ENCODE measurements around the gene CD300LD. TPM values are rescaled to one million over a fixed set of nuclear protein-coding genes. Genes with fewer than 3 reads are reported as not detected.
"Not testable (repeated sequence)": the region's sequence is repeated elsewhere in the genome, so short reads cannot be mapped to it uniquely, and the experiment has no call there.

CD300LD gene
- not detected in 2 replicates for total RNA-seq

DNA sequence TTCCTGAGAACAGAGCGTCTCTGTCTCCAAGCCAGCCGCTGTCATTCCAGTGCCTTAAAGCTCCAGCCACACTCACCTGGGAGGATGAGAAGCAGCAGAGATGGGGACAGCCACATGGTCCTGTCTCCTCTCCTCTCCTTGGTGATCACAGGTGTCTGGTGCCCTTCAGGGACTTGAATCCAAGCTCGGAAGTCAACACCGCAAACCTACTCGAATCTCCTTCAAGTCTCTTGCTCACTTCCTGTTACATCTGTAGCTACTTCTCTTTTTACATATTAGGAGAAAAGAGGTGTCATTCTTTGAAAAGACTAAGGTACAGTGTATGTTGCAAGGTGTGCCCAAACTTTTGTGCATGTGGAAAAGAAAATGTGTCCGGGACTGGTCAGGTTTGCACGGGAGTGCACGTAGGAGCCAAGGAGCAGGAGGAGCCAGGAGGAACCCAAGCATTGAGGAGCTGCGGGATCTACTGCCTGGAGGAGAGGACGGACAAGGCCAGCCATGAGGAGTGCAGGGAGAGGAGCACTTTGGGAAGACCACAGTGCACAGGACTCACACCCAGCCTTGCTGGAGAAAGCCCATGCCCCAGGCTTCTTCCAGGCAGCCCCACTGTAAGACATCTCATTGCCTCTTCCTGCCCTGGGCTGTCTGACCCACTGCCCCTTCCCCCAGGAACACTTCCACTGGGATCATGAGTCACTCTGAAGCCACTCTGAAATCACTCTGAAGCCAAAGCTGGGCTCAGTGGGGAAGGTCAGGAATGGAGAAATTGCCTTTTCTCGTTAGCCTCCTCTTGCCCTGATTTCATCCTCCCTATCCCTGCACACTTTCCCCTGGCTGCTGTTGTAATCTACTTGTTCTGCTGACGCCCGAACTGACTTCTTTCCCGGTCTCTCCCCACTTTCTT lies at the start of gene CD300LD:
TSS of gene CD300LD (minus strand) at position 197 of the 904 bp plus-strand sequence. CDS start at position 116, 81 bp downstream.
- intact Hi-C loops (cut with micrococcal nuclease) = no loop called here

DNA sequence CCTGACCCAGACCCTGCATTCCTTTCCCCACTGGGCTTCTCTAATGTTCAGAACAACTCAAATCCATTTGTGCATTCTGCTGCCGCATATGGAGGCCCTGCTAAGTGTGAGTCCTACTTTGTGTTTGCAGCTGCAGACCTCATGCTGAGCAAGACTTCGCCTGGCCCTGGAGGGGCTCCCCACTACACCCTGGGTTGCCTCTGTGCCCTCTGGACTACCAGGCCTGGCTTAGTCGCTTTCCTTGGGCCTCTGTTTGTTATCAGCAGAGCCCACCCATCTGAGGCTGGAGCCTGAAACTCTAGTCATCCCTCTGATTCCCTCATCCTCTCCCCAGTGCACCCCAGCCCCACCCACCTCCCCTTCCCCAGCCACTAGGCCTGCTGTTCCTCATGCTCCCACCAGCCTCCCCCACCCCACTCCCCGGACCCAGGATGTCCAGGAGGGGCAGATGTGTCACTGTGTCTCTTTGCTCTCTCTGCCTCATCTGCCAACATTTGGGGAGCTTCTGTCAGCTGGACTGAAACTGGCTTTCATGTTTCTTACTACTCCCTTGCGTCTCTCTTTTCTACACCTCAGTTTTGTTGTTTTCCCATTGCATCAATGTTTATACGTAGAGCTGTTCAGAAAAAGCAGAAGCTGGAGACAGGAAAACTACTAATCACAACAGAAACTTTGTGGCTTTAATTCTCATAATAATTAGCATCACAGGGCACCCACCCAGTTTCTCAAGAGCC lies 49.3 kb upstream of the CD300LD start:
- Mint-ChIP-seq H3K4me3 (ENCODE audit: low read depth) (no peak overlapping the region), H3K36me3 (ENCODE audit: low read depth) (no peaks in the 10 kb centered on the region), H3K27ac (no peak overlapping the region), H3K4me1 (ENCODE audit: low read depth) (peaks cover 15% of the 10 kb centered on the region), H3K27me3 (ENCODE audit: low read depth) (peaks cover 55% of the 10 kb centered on the region), H3K9me3 (no peaks in the 10 kb centered on the region)
- intact Hi-C loops (cut with micrococcal nuclease) = loop anchor here (10.0 kb wide), 1 partner anchor 77 kb away; the partner anchor contains the start of gene CD300H
- no peak for DNase-seq (ENCODE audit: low spot score)

More for the DNA sequence above, at the start of gene CD300LD:
- Mint-ChIP-seq H3K4me3 (ENCODE audit: low read depth) (no peak within 1 kb of the TSS), H3K27ac (no peak within 1 kb of the TSS), H3K9me3 (no peaks in the 10 kb centered on the region), H3K27me3 (ENCODE audit: low read depth) (peaks cover 23% of the 10 kb centered on the region), H3K36me3 (ENCODE audit: low read depth) (no peaks in the 10 kb centered on the region), H3K4me1 (ENCODE audit: low read depth) (peaks cover 7% of the 10 kb centered on the region)
- no peak for DNase-seq (ENCODE audit: low spot score)

DNA sequence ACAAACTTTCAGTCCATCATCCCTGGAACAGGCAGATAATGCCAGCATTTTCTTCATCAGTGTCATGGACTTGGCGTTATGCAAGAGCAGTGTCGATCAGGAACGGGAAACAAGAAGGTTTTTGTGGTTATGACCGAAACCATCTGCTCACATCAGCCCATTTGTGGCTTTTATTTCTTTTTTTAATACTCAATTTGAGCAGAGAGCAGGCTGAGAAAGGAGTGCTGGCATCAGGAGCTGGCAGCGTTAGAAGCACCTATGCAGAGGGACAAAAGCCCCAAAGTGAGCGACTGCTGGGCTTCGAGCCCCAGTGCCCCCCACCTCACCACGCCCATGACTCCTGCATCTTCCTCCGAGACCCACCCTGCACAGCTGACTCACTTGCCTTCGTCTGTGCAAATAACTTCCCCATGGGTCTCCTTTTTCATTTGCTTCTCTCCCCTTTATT lies 47.6 kb upstream of the CD300LD start:
- intact Hi-C loops (cut with micrococcal nuclease) = loop anchor here (10.0 kb wide), 1 partner anchor 75 kb away; the partner anchor contains the start of gene CD300H
- Mint-ChIP-seq H3K4me3 (ENCODE audit: low read depth) (no peak overlapping the region), H3K27ac (no peak overlapping the region), H3K4me1 (ENCODE audit: low read depth) (peaks cover 15% of the 10 kb centered on the region), H3K36me3 (ENCODE audit: low read depth) (no peaks in the 10 kb centered on the region), H3K9me3 (no peaks in the 10 kb centered on the region), H3K27me3 (ENCODE audit: low read depth) (peaks cover 47% of the 10 kb centered on the region)
- no peak for DNase-seq (ENCODE audit: low spot score)

DNA sequence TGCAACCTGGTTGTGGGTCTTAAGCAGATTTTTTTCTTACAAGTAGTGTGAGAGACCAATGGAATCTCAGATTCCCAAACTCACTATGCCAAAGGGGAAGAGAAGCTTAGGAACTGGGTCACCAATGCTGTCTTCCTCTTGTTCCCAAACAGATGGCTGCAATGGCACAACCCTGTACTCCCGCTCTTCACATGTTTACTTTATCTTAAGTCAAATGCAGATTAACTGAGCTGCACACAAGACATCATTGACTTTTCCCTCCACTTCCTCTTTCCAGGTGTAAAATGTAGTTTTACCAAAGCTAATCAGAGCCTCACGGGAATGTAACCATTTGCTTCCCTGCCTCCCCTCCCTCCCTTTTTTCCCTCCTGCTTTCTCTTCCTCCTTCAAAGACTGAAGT lies 45.8 kb upstream of the CD300LD start:
- Mint-ChIP-seq H3K9me3 (no peaks in the 10 kb centered on the region), H3K4me1 (ENCODE audit: low read depth) (peaks cover 15% of the 10 kb centered on the region), H3K27ac (no peak overlapping the region), H3K36me3 (ENCODE audit: low read depth) (no peaks in the 10 kb centered on the region), H3K4me3 (ENCODE audit: low read depth) (no peak overlapping the region), H3K27me3 (ENCODE audit: low read depth) (peaks cover 37% of the 10 kb centered on the region)
- no peak for DNase-seq (ENCODE audit: low spot score)
- intact Hi-C loops (cut with micrococcal nuclease) = no loop called here

DNA sequence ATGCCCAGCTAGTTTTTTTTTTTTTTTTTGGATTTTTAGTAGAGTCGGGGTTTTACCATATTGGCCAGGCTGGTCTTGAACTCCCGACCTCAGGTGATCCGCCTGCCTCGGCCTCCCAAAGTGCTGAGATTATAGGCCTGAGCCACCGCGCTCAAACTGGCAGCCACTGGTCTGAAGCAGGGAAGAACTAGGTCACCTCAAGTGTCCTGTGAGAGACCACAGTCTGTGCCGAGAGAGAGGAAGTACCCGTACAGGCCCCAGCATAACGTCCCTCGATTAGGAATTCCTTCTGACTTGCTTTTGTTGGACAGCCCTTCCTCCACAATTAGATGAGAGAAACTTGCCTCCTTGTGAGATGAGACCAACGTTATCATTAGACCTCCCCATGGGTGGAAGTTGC lies 45.2 kb upstream of the CD300LD start:
- Mint-ChIP-seq H3K27me3 (ENCODE audit: low read depth) (peaks cover 34% of the 10 kb centered on the region), H3K4me3 (ENCODE audit: low read depth) (no peak overlapping the region), H3K4me1 (ENCODE audit: low read depth) (peaks cover 15% of the 10 kb centered on the region), H3K36me3 (ENCODE audit: low read depth) (no peaks in the 10 kb centered on the region), H3K9me3 (no peaks in the 10 kb centered on the region), H3K27ac (no peak overlapping the region)
- no peak for DNase-seq (ENCODE audit: low spot score)
- intact Hi-C loops (cut with micrococcal nuclease) = no loop called here

DNA sequence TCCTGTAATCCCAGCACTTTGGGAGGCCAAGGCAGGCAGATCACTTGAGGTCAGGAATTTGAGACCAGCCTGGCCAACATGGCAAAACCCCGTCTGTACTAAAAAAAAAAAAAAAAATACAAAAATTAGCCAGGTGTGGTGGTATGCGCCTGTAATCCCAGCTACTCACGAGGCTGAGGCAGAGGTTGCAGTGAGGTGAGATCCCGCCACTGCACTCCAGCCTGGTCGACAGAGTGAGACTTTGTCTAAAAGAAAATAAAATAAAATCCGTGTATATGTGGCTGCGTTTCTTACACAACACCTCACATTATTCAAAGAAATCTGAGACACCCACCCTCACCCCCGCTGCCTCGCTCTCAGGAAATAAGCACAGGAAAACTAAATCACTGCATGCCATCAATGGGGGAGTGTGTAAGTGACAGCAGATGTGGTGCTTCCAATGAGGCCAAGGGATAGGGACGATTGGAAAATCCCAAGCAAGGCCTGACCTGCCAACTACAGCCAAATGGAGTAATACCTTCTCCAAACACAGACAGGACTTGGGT lies 44.5 kb upstream of the CD300LD start:
- DNase-seq (ENCODE audit: low spot score); H3K4me3 Mint-ChIP-seq (ENCODE audit: low read depth); intact Hi-C loops (cut with micrococcal nuclease); H3K36me3 Mint-ChIP-seq (ENCODE audit: low read depth); H3K9me3 Mint-ChIP-seq; H3K27ac Mint-ChIP-seq: not testable (repeated sequence)
- Mint-ChIP-seq H3K4me1 (ENCODE audit: low read depth) (peaks cover 17% of the 10 kb centered on the region), H3K27me3 (ENCODE audit: low read depth) (peaks cover 34% of the 10 kb centered on the region)

DNA sequence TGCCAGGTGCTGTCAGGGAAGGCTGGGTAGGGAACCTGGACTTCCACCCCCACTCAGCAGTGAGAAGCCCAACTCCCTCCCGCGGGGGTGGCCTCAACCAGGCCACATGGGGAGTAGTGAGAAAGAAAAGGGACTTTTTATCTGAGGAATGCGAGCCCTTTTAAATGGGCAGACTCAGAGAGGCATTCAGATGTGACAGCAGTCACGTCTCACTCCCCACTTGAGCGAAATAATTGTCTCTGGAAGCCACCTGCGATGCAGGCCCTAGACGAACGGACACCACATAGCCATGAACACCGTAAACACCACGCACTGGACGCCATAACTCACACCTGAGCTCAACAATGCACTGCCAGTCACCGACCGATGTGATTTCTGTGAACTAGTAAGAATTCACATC lies 43.3 kb upstream of the CD300LD start:
- peaks cover 37% of the 10 kb centered on the region for H3K27me3 Mint-ChIP-seq (ENCODE audit: low read depth)
- intact Hi-C loops (cut with micrococcal nuclease) = no loop called here
- peaks cover 16% of the 10 kb centered on the region for H3K4me1 Mint-ChIP-seq (ENCODE audit: low read depth)
- H3K4me3 Mint-ChIP-seq (ENCODE audit: low read depth) = no peak overlapping the region
- no peak for DNase-seq (ENCODE audit: low spot score)
- H3K27ac Mint-ChIP-seq = no peak overlapping the region
- H3K36me3 Mint-ChIP-seq (ENCODE audit: low read depth) = no peaks in the 10 kb centered on the region
- no peaks in the 10 kb centered on the region for H3K9me3 Mint-ChIP-seq

DNA sequence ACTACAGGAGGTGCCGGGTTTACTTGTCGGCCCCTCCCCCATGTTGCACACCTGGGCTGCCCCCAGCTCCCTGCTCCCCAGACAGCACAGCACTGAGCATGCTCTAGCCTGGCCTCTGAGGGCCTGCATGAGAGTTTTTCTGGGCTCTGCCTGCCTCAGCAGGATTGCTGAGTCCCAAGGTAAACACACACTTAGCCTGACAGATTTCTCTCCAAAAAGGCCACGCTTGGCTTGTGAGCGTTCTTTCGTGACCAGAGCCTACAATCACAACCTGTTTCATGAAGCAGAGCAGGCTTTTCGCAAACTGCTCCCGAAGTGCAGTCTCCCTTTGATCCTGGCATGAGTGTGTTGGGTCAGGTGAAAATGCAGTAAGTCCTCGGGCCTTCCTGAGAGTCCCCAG lies 41.2 kb upstream of the CD300LD start:
- intact Hi-C loops (cut with micrococcal nuclease) = no loop called here
- no peak overlapping the region for H3K4me3 Mint-ChIP-seq (ENCODE audit: low read depth)
- no peaks in the 10 kb centered on the region for H3K9me3 Mint-ChIP-seq
- DNase-seq (ENCODE audit: low spot score) = no peak
- no peak overlapping the region for H3K27ac Mint-ChIP-seq
- H3K36me3 Mint-ChIP-seq (ENCODE audit: low read depth) = no peaks in the 10 kb centered on the region
- peaks cover 41% of the 10 kb centered on the region for H3K27me3 Mint-ChIP-seq (ENCODE audit: low read depth)
- H3K4me1 Mint-ChIP-seq (ENCODE audit: low read depth) = peaks cover 5% of the 10 kb centered on the region

DNA sequence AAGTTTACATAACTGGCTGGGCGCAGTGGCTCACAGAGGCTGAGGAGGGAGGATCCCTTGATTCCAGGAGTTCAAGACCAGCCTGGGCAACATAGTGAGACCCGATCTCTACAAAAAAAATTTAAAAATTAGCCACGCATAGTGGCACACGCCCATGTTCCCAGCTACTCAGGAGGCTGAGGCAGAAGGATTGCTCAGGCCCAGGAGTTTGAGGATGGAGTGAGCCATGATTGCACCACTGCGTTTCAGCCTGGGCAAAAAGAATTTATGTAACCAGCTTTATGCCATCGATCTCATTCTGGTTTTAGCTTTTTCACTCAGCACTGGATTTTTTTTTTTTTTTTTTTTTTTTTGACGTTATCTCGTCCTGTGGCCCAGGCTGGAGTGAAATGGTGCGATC lies 40.5 kb upstream of the CD300LD start:
- intact Hi-C loops (cut with micrococcal nuclease) = no loop called here
- Mint-ChIP-seq H3K36me3 (ENCODE audit: low read depth) (no peaks in the 10 kb centered on the region), H3K27ac (no peak overlapping the region), H3K4me1 (ENCODE audit: low read depth) (peaks cover 5% of the 10 kb centered on the region), H3K9me3 (no peaks in the 10 kb centered on the region), H3K4me3 (ENCODE audit: low read depth) (no peak overlapping the region), H3K27me3 (ENCODE audit: low read depth) (peaks cover 38% of the 10 kb centered on the region)
- DNase-seq (ENCODE audit: low spot score) = no peak

DNA sequence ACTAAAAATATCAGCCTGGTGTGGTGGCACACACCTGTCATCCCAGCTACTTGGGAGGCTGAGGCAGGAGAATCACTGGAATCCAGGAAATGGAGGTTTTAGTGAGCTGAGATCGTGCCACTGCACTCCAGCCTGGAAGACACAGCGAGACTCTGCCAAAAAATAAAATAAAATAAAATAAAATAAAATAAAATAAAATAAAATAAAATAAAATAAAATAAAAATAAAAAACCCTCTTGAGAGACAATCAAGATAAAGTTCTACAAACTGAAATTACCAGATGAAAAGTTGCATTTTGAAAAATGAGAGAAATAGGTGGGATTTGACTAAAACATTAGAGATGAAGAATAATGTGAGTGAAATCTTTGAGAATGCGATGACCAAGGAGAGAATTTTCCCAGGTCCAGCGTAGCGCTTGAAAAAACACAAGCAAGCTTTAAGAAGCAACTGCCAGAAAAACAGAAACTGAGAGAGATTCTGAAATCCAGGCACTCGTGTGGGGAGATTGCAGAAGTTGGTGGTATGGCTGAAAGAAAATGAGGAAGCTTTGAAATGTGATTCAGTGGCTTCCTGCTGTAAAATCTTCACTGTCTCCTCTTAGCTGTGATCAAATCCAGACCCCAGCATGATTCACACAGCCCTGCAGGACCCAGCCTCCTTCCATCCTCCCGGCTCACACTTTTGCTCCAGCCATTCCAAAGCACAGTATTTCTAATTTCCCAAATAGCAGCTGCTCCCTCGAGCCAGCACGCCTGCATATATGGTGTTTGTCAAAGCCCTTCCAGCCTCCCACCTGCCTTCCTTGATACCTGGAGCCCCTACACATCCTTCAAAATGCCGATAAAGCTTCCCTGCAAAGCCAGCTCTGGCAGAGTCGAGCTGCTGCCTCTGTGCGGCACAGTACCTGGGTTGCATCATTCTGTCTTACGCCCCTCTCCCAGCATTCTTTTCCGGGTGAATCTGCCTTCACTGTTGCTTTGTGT lies 39.7 kb upstream of the CD300LD start:
- Mint-ChIP-seq H3K27ac (no peak overlapping the region), H3K36me3 (ENCODE audit: low read depth) (no peaks in the 10 kb centered on the region), H3K27me3 (ENCODE audit: low read depth) (peaks cover 40% of the 10 kb centered on the region), H3K9me3 (no peaks in the 10 kb centered on the region), H3K4me3 (ENCODE audit: low read depth) (no peak overlapping the region), H3K4me1 (ENCODE audit: low read depth) (peaks cover 5% of the 10 kb centered on the region)
- no peak for DNase-seq (ENCODE audit: low spot score)
- intact Hi-C loops (cut with micrococcal nuclease) = no loop called here

DNA sequence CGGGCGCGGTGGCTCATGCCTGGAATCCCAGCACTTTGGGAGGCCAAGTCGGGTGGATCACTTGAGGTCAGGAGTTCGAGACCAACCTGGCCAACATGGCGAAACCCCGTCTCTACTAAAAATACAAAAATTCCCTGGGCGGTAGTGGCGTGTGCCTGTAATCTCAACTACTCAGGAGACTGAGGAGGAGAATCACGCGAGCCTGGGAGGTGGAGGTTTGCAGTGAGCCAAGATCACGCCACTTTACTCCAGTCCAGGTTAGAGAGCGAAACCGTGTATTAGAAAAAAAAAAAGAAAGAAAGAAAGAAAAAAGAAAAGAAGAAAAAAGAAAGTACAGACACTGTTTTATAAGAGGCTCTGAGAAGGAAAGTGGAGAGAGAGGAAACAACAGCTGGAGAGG lies 38.2 kb upstream of the CD300LD start:
- H3K9me3 Mint-ChIP-seq; H3K4me1 Mint-ChIP-seq (ENCODE audit: low read depth); H3K27ac Mint-ChIP-seq; DNase-seq (ENCODE audit: low spot score); H3K36me3 Mint-ChIP-seq (ENCODE audit: low read depth); H3K4me3 Mint-ChIP-seq (ENCODE audit: low read depth); intact Hi-C loops (cut with micrococcal nuclease): not testable (repeated sequence)
- peaks cover 48% of the 10 kb centered on the region for H3K27me3 Mint-ChIP-seq (ENCODE audit: low read depth)

DNA sequence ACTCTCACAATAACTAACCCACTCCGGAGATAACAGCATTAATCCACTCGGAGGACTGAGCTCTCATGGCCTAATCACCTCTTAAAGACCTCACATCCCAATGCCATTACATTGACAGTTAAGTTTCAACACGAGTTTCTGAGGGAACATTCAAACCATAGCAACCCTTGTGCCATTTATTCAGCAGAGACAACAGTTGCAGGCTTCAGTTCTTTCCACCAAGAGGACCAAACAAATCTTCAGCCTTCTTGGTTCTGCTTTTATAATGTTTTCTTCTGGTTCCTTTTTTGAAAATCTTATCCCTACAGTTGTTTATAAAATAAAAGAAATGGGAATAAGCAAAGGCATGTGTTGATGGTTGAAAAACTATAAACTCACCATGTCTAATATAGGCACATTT lies 33.6 kb upstream of the CD300LD start:
- intact Hi-C loops (cut with micrococcal nuclease) = no loop called here
- Mint-ChIP-seq H3K36me3 (ENCODE audit: low read depth) (no peaks in the 10 kb centered on the region), H3K9me3 (no peaks in the 10 kb centered on the region), H3K27ac (no peak overlapping the region), H3K4me1 (ENCODE audit: low read depth) (no peaks in the 10 kb centered on the region), H3K4me3 (ENCODE audit: low read depth) (no peak overlapping the region), H3K27me3 (ENCODE audit: low read depth) (peaks cover 55% of the 10 kb centered on the region)
- no peak for DNase-seq (ENCODE audit: low spot score)

Data from activated T-helper 2 cell treated with anti-CD3 and anti-CD28 coated beads, Interferon-gamma antibody, Interleukin-2, Interleukin-4, amounts not matched to agents 10 μg/mL and 5 μg/mL and 100 μg/mL, durations not matched to agents 14 hours and 24 hours and 36 hours (primary cell).